Pancreas (tissue), 10 donors: Measurements from ENCODE around the gene TSNAX. TPM values are rescaled to one million over a fixed set of nuclear protein-coding genes. Genes with fewer than 3 reads are reported as not detected.

ENCODE experiments used
- ATAC-seq, 4 donors: fragments of 200-7000 bp; cut with Tn5 transposase; one replicate each; pipeline versions ENCODE4 v1.8.0 to v1.9.1; 2020; ENCODE audit warnings: mild to moderate bottlenecking in 4 of 4, moderate library complexity in 4 of 4
- DNase-seq, 6 donors: peaks; one replicate each; pipeline ENCODE4 v3.0.0-alpha.2; 2020
- FAIRE-seq: peaks from 2 replicates; lab custom pipeline; 2012; peaks lifted over from hg19 to GRCh38; lab: Jason Lieb, UNC
- H3K27ac ChIP-seq, 4 donors: fragments of 200-600 bp; sonication (generic); 1 replicate in 3 of 4; 2 replicates in 1 of 4; pipeline versions ENCODE4 v1.5.0 to v1.8.0; 2020
- H3K27me3 ChIP-seq, 4 donors: fragments of 200-600 bp; one replicate each; pipeline ENCODE4 v1.8.0; 2021
- H3K36me3 ChIP-seq, 3 donors: fragments of 200-600 bp; sonication (generic) in 1 of 3; one replicate each; pipeline versions ENCODE4 v1.5.0 to v1.8.0; 2020 to 2021
- H3K4me1 ChIP-seq, 3 donors: fragments of 200-600 bp; one replicate each; pipeline ENCODE4 v1.8.0; 2021
- H3K4me3 ChIP-seq, 4 donors: fragments of 200-600 bp; sonication (generic) in 2 of 4; one replicate each; pipeline versions ENCODE4 v1.5.0 to v1.8.0; 2020 to 2021
- H3K9me3 ChIP-seq, 4 donors: fragments of 200-600 bp; one replicate each; pipeline ENCODE4 v1.8.0; 2021
- CTCF ChIP-seq, 4 donors: fragments of 200-600 bp; sonication (generic) in 3 of 4; IDR thresholded peaks; one replicate each; pipeline versions ENCODE4 v1.5.0 to v1.8.0; 2021; ENCODE audit warnings: antibody characterized with exemption in 4 of 4
- WGBS, 2 donors: extraction: QIAGEN DNeasy Blood & Tissue Kit; methylation state at CpG; one replicate each; pipeline ENCODE4 v1.1.7; 2013; 5-methylcytosine and 5-hydroxymethylcytosine counted together
- intact Hi-C, 3 donors: fragments of 100-400 bp; cut with DNase I; formaldehyde crosslinking; loops; one replicate each; pipeline versions ENCODE4 v1.11.1 to v1.14.2; 2022
- polyA plus RNA-seq, 2 donors: library from polyadenylated mRNA; stranded (reverse); fragments of 200-250 nt; gene quantifications; one replicate each; pipeline ENCODE4 v1.2.3, GENCODE V29; 2013
- total RNA-seq, 6 donors: library from RNA; stranded (reverse); fragmentation: NEBNext Ultra II Directional in 4 of 6; extraction: Animal tissue kit (Norgen Biotek cat#: 25700) in 4 of 6; gene quantifications; one replicate each; pipeline versions ENCODE4 v1.2.1 to v1.2.4, GENCODE V29; 2021 to 2023
- donor health status: healthy with polysubstance abuse.
- donor health status: DM: no; HTN: no; CAD: no; lungs with moderate emphysema.
- donor health status: DM: no; HTN: no; CAD: no.
- donor health status: control.
- donor health status: control.
- donor health status: Bipolar disorder and iron deficiency.
- donor health status: DM: yes; HTN: yes; CAD: no.
- donor health status: DM: no; HTN: no; CAD: no.
- donor health status: DM: no; HTN: no; CAD: no.
- donor health status: DM: yes; HTN: yes; CAD: no.

Gene TSNAX
- total and polyA plus RNA-seq, 8 donors: 5.1 to 18.2 (median 14.7) TPM

- Histone ChIP-seq H3K27me3 (no peaks in the 10 kb centered on the region), H3K27ac (no peak overlapping the region), H3K36me3 (no peaks in the 10 kb centered on the region), H3K4me1 (peaks cover 0 to 5% (median 0%) of the 10 kb centered on the region in 3 donors), H3K4me3 (no peak overlapping the region), H3K9me3 (no peaks in the 10 kb centered on the region)
- ATAC-seq (no peak), DNase-seq (no peak), FAIRE-seq (no peak)
- no peak for TF ChIP-seq CTCF (IDR thresholded peaks at IDR 0.05)
- intact Hi-C loops: no loop called here
- 82 to 89% methylated on average over 2 of the region's 2 CpGs for WGBS, 2 donors
Measured at GRCh38 chr1:231522931-231523642, 5.4 kb upstream of the TSNAX start.

- Histone ChIP-seq H3K9me3 (no peaks in the 10 kb centered on the region), H3K27ac (no peak overlapping the region), H3K4me1 (peaks cover 0 to 5% (median 0%) of the 10 kb centered on the region in 3 donors), H3K27me3 (no peaks in the 10 kb centered on the region), H3K36me3 (no peaks in the 10 kb centered on the region), H3K4me3 (no peak overlapping the region)
- DNase-seq (no peak), FAIRE-seq (no peak), ATAC-seq (no peak)
- intact Hi-C loops: no loop called here
- no peak for TF ChIP-seq CTCF (IDR thresholded peaks at IDR 0.05)
- 88 to 89% methylated on average over 2 of the region's 2 CpGs for WGBS, 2 donors
Measured at GRCh38 chr1:231523816-231524215, 4.7 kb upstream of the TSNAX start.

- no peak overlapping the region for H3K4me3 ChIP-seq
- no peaks in the 10 kb centered on the region for H3K27me3 ChIP-seq
- ATAC-seq: no peak
- intact Hi-C loops: no loop called here
- FAIRE-seq: no peak
- DNase-seq: no peak
- no peak overlapping the region for H3K27ac ChIP-seq
- no peaks in the 10 kb centered on the region for H3K36me3 ChIP-seq
- H3K4me1 ChIP-seq: peaks cover 4 to 17% (median 8%) of the 10 kb centered on the region in 3 donors
- TF ChIP-seq CTCF (IDR thresholded peaks at IDR 0.05): no peak
- no peaks in the 10 kb centered on the region for H3K9me3 ChIP-seq
Measured at GRCh38 chr1:231526536-231526935, 1.9 kb upstream of the TSNAX start.

- no peaks in the 10 kb centered on the region for H3K36me3 ChIP-seq
- H3K27me3 ChIP-seq: no peaks in the 10 kb centered on the region
- FAIRE-seq (no peak), ATAC-seq (peak; percentile 5 to 26 (median 11)), DNase-seq (peak in 3 of 6 donors; percentile 3 to 28 (median 19))
- H3K9me3 ChIP-seq: no peaks in the 10 kb centered on the region
- intact Hi-C loops: no loop called here
- H3K4me1 ChIP-seq: peaks cover 4 to 17% (median 8%) of the 10 kb centered on the region in 3 donors
- no peak for TF ChIP-seq CTCF (IDR thresholded peaks at IDR 0.05)
- peak overlapping the region; percentile 89 to 95 (median 92) for H3K27ac ChIP-seq
- WGBS, 2 donors: 33 to 37% methylated on average over 15 of the region's 15 CpGs
- peak overlapping the region; percentile 50 to 66 (median 61) for H3K4me3 ChIP-seq
Measured at GRCh38 chr1:231527586-231528171, 790 bp upstream of the TSNAX start.

GRCh38 chr1:231533240-231533639 is 4.8 kb downstream of the TSNAX start:
- TF ChIP-seq CTCF (IDR thresholded peaks at IDR 0.05): no peak
- ATAC-seq (no peak), FAIRE-seq (no peak), DNase-seq (no peak)
- Histone ChIP-seq H3K36me3 (peaks cover 0 to 11% (median 0%) of the 10 kb centered on the region in 3 donors), H3K4me1 (peaks cover 4 to 17% (median 8%) of the 10 kb centered on the region in 3 donors), H3K9me3 (no peaks in the 10 kb centered on the region), H3K27me3 (no peaks in the 10 kb centered on the region), H3K4me3 (no peak overlapping the region), H3K27ac (no peak overlapping the region)
- WGBS, 2 donors: 93 to 97% methylated on average over 7 of the region's 7 CpGs
- intact Hi-C loops: no loop called here
